GM19193 (cell line): ENCODE measurements around the gene CEMIP2.

Experiments used
- POLR2A ChIP-seq: IDR thresholded peaks from 4 replicates; pipeline ENCODE4 v1.6.1; 2011; ENCODE audit not compliant: insufficient read depth, insufficient read length; ENCODE audit errors: extremely low read depth

The CEMIP2 gene

DNA sequence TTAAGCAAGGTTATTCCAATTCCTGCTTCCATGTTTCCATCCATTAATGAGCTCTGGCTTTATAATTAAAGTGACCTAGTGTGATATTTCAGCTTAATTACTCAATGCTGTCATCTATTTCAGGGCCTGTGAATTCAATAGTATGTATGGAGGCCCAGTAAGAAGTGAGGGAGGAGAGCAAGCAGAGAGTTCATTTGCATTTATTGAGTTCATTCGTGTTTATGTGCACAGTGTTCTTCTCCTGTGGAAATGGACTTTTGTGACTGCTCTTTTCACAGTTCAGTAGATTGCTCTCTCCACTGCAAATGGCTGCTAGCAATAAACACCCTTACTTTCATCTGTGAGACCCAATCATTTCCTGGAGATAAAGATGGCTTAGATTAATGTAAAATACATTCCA, 130.9 kb downstream of the CEMIP2 start:
- TF ChIP-seq POLR2A, result no peak

DNA sequence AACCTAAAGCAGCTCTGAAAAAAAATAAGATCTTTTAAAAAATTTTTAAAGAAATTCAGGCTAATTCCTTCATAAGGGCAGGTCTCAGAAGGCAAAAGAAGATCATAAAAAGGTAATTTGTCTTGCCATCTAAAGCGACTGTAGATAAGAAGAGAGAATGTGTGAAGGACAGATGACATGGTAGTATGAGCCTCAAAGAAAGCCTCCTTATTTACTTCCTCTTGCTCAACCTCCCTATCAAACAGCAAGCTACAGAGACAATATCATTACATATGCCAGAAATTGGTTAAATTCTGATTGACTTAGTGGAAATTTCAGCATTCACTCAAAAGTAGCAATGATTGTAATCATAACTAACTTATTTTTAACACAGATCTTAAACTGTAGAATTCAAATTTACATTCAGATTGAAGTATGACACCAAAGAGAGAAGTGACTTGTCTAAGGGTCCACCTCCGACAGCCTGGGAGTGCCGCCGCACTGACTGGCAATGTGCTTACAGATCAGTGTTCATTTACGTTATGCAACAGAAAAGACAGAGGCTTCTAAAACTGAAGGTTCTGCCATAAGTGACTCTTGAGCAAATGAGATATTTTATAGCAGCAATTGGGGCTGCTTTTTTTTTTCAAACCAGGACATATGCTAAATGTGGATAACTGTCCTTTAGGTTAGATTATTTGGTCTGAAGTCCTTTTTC, 132.0 kb downstream of the CEMIP2 start:
- no peak for TF ChIP-seq POLR2A

DNA sequence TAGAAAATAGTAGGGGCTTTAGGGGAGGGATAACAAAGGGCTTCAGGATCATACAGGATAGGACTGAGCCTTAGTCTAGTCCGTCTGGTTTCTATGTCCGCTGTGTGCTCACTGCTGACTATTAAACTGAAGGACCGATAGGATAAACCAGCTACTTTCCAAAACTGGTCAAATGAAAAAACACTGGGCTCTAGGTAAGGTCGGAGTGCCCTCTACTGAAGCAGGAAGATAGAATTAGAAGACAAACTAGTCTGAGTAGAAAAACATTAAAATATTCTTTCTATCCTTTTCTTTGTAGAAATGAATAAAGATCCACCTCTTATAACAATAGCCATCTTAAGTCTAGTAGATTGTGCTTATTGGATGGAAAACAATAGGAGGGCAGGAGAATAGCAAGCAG, 133.6 kb downstream of the CEMIP2 start:
- no peak for TF ChIP-seq POLR2A
